Breast epithelium (tissue), 4 donors: ENCODE results near the gene CLIP1. TPM values are rescaled to one million over a fixed set of nuclear protein-coding genes. Genes with fewer than 3 reads are reported as not detected.
"Not testable (repeated sequence)": the region's sequence is repeated elsewhere in the genome, so short reads cannot be mapped to it uniquely, and the experiment has no call there.

ENCODE experiments used
- DNase-seq, 2 donors: peaks; one replicate each; pipeline ENCODE4 v3.0.0-alpha.2; 2019; ENCODE audit warnings: low spot score in 2 of 2
- H3K27ac ChIP-seq, 2 donors: fragments of 200-600 bp; sonication (generic) in 1 of 2; one replicate each; pipeline ENCODE4 v1.5.1; 2016 to 2019; ENCODE audit warnings: mild to moderate bottlenecking in 1 of 2
- H3K27me3 ChIP-seq, 2 donors: fragments of 200-600 bp; sonication (generic) in 1 of 2; one replicate each; pipeline versions ENCODE4 v1.5.1 to v1.6.0; 2017 to 2019; ENCODE audit warnings: control low read depth in 1 of 2, mild to moderate bottlenecking in 1 of 2
- H3K36me3 ChIP-seq: fragments of 200-600 bp; one replicate; pipeline ENCODE4 v1.5.1; 2019
- H3K4me1 ChIP-seq, 2 donors: fragments of 200-600 bp; sonication (generic); one replicate each; pipeline ENCODE4 v1.5.1; 2016 to 2019; ENCODE audit warnings: control low read depth in 1 of 2
- H3K4me3 ChIP-seq, 3 donors: fragments of 200-600 bp; sonication (generic); 1 replicate in 2 of 3; 2 replicates in 1 of 3; pipeline ENCODE4 v1.5.1; 2016 to 2019; ENCODE audit warnings: mild to moderate bottlenecking in 3 of 3, moderate library complexity in 2 of 3
- H3K9me3 ChIP-seq, 2 donors: fragments of 200-600 bp; sonication (generic) in 1 of 2; one replicate each; pipeline ENCODE4 v1.5.1; 2016 to 2019; ENCODE audit warnings: control low read depth in 1 of 2
- CTCF ChIP-seq, 3 donors: fragments of 450-650 bp; IDR thresholded peaks; one replicate each; pipeline ENCODE4 v1.5.1; 2016 to 2017; ENCODE audit warnings: antibody characterized with exemption in 3 of 3, mild to moderate bottlenecking in 3 of 3, moderate library complexity in 3 of 3
- POLR2A ChIP-seq: fragments of 450-650 bp; IDR thresholded peaks from one replicate; pipeline ENCODE4 v1.6.1; 2016; ENCODE audit warnings: antibody characterized with exemption, mild to moderate bottlenecking, moderate library complexity
- POLR2AphosphoS5 ChIP-seq, 3 donors: sonication (generic); formaldehyde crosslinking; IDR thresholded peaks; one replicate each; pipeline ENCODE4 v1.6.1; 2017; ENCODE audit warnings: antibody characterized with exemption in 3 of 3
- intact Hi-C: fragments of 100-400 bp; cut with DNase I; formaldehyde crosslinking; loops from one replicate; pipeline ENCODE4 v1.15.1; 2023; ENCODE audit warnings: low total_unique reads
- total RNA-seq, 3 donors: library from RNA; depleted of rRNA; stranded (reverse); fragments of >200 nt; gene quantifications; one replicate each; pipeline ENCODE4 v1.1.0, GENCODE V29; 2016

CLIP1 gene
- 100 to 1,000 TPM in 2 of 3 donors, 10 to 100 TPM in 1; 86.9 to 126 (median 108) TPM for total RNA-seq

DNA sequence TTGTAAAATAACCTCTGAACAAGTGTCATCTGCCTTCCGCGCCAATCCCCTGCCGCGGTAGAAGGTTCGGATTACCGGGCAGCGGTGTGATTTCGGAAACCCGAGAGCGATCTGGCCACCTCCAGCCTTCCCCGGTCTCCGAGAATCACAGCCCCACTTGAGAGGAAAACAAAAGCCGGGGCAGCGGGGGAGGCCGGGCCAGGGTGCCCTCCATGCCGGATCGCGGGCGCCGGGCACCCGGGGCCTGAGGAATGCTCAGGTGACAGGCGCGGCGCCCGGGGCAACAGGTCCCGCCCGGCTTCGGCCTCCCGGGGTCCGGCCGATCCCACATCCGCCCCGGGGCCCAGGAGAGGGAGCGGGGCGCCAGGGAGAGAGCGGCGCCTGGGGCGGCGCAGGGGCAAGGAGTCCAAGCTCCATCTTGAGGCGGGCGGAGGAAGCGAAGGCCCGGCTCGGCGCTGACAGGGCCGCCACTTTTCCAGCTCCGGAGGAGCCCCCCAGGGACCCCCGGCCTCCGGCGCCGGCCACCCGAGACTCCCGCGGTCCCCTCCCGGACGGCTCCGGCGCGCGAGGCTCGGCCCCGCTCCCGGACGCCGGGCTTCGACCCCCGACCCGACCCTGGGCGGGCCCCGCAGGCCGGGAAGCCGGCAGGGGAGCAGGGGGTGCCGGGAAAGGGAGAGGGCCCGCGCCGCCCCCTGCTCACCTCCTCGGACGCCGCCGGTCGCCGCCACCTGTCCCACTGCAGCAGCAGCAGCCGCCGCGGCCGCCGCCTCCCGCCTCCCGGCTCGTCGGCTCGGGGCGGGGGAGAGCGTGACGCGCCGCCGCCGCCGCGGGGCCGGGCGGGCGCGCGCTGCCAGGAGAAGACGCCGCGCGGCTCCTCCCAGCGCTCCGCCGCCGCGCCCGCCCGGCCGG lies at the start of gene CLIP1:
Gene CLIP1 (minus strand): TSS at position 849 of the 909 bp plus-strand sequence. CDS start 42,217 bp downstream, outside the sequence.
- Histone ChIP-seq H3K27ac (peak within 1 kb of the TSS; percentile 100), H3K4me3 (peak within 1 kb of the TSS; percentile 92 to 98 (median 98)), H3K4me1 (peaks cover 0 to 12% of the 10 kb centered on the region in 2 donors), H3K9me3 (no peaks in the 10 kb centered on the region), H3K36me3 (no peaks in the 10 kb centered on the region), H3K27me3 (no peaks in the 10 kb centered on the region)
- peak; percentile 54 to 57 for DNase-seq
- intact Hi-C loops = no loop called here
- TF ChIP-seq POLR2A (no peak), CTCF (IDR thresholded peaks at IDR 0.05) (no peak), POLR2AphosphoS5 (IDR thresholded peaks at IDR 0.05) (peak; percentile 7 to 41 (median 11))

DNA sequence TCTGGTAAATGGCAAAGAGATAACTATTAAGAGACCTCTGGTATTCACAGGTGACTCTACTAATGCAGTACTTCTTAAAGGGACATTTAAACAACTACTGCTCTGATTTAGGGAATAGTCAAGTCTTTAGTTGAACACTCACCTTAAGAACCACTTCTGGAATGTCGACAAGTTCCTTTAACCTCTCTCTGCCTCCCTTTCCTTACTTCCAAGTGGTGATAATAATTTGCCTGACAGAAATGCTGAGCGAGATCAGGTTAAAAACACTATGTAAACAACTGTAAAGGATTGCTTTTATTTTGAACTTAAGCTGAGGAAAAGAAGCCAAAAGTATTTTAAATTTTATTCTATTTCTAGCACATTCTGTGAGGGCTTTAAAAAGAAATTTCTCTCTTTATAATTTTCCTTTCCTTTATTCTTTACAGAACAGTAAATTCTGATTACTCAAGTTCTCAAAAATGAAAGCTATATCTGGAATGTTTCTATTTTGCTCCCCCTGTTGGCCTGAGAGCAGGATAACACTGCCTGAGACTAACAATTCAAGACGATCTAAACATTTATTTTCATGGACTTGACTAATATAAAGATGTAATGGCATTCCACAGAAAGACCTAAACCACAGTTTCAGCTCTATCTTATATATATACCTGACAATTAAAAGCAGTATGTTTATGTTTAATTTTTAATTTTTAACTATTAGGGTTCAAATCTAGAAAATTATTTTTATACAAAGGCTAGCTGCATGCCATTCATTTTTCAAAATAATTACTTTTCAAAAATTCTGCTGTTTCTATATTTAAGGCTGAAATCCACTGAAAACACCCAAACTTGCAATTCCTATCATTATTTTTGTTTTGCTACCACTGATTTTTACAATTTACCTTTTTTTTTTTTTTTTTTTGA lies 49.1 kb upstream of the CLIP1 start:
- Histone ChIP-seq H3K27ac (peak overlapping the region; percentile 85 to 88), H3K4me1 (peaks cover 0 to 4% of the 10 kb centered on the region in 2 donors), H3K36me3 (no peaks in the 10 kb centered on the region), H3K9me3 (no peaks in the 10 kb centered on the region), H3K27me3 (no peaks in the 10 kb centered on the region), H3K4me3 (no peak overlapping the region)
- DNase-seq = no peak
- TF ChIP-seq CTCF (IDR thresholded peaks at IDR 0.05) (peak; percentile 80 to 87 (median 85)), POLR2AphosphoS5 (IDR thresholded peaks at IDR 0.05) (no peak), POLR2A (no peak)
- intact Hi-C loops = no loop called here

- intact Hi-C loops, H3K36me3 ChIP-seq, DNase-seq, H3K4me1 ChIP-seq, H3K4me3 ChIP-seq, H3K9me3 ChIP-seq, H3K27me3 ChIP-seq: not testable (repeated sequence)
- peak overlapping the region; percentile 65 to 88 for H3K27ac ChIP-seq
Measured at GRCh38 chr12:122470576-122470975, 48.1 kb upstream of the CLIP1 start.

- H3K9me3 ChIP-seq, H3K27me3 ChIP-seq, H3K36me3 ChIP-seq, DNase-seq, intact Hi-C loops, H3K4me1 ChIP-seq, H3K4me3 ChIP-seq: not testable (repeated sequence)
- H3K27ac ChIP-seq = peak overlapping the region; percentile 38 to 88
Measured at GRCh38 chr12:122469856-122470255, 47.4 kb upstream of the CLIP1 start.

- Histone ChIP-seq H3K9me3 (no peaks in the 10 kb centered on the region), H3K4me1 (peaks cover 0 to 4% of the 10 kb centered on the region in 2 donors), H3K4me3 (no peak overlapping the region), H3K27ac (peak overlapping the region; percentile 57 to 88), H3K27me3 (no peaks in the 10 kb centered on the region), H3K36me3 (no peaks in the 10 kb centered on the region)
- intact Hi-C loops = no loop called here
- no peak for TF ChIP-seq CTCF (IDR thresholded peaks at IDR 0.05)
- TF ChIP-seq POLR2AphosphoS5 (IDR thresholded peaks at IDR 0.05) = peak in 1 of 3 donors; percentile 71
- peak in 1 of 2 donors; percentile 76 for DNase-seq
Measured at GRCh38 chr12:122467983-122468382, 45.5 kb upstream of the CLIP1 start.
